GM12873 (cell line): ENCODE measurements around the gene PTGDR2.

Source experiments
- TF ChIP-seq, protein P1 (sequence below): IDR thresholded peaks from 2 replicates; pipeline ENCODE4 v1.5.1; 2012; ENCODE audit warnings: low read depth, mild to moderate bottlenecking, moderate library complexity, low read length, control low read depth; ENCODE audit not compliant: insufficient read depth; ENCODE audit errors: missing control alignments

The PTGDR2 gene

DNA sequence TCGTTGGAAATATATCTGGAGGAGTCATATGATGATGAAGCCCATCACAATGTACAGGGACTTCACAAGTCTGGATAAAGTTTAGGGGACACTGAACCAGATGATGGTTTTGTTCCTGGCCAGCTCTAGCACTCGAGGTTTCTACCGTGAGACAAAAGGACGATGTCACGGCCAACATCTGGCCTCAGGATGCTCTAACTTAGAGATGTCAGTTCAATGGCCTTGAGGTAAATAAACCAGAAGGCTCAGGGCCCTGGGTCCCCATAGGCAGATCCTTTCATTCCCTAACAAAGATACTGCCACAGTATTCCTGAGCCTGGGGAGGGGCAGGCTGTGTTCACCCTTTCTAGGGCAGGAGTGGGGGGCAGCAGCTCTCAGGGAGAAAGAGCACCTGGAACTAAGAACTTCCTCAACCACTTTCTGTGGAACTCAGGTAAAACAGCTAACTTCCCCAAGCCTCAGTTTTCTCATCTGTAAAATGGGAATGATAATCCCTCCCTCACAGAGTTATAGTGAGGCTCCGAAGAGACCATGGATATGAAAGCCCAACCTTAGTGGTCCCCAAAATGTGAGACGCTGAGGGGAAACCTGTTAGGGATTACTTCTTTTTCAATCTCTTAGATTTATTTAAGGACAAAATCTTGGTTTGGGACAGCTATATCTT lies 52.3 kb downstream of the PTGDR2 start:
- TF ChIP-seq, protein P1, sequence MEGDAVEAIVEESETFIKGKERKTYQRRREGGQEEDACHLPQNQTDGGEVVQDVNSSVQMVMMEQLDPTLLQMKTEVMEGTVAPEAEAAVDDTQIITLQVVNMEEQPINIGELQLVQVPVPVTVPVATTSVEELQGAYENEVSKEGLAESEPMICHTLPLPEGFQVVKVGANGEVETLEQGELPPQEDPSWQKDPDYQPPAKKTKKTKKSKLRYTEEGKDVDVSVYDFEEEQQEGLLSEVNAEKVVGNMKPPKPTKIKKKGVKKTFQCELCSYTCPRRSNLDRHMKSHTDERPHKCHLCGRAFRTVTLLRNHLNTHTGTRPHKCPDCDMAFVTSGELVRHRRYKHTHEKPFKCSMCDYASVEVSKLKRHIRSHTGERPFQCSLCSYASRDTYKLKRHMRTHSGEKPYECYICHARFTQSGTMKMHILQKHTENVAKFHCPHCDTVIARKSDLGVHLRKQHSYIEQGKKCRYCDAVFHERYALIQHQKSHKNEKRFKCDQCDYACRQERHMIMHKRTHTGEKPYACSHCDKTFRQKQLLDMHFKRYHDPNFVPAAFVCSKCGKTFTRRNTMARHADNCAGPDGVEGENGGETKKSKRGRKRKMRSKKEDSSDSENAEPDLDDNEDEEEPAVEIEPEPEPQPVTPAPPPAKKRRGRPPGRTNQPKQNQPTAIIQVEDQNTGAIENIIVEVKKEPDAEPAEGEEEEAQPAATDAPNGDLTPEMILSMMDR, result no peak

DNA sequence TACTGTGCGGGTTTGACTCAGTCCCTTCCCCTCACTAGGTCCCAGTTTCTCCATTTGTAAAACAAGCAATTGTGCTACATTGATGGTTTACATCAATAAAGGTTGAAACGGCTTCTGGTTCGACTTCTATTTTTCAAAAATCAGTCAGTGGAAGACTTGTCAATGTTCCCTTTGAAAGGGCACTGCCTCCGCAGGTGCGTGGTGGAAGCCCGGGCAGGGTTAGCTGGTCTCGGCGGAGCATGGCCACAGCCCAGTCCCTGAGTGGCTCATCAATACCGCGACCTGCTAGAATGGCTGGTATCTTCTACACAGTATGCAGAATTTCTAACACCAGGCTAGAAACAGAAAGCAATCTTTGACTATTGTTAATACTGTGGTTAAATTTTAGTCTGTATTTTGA lies 54.6 kb downstream of the PTGDR2 start:
- TF ChIP-seq, protein P1, result no peak
